ENCODE results near the gene NELL2.

Gene NELL2

GRCh38 chr12:44551631-44552030 lies 324.5 kb downstream of the NELL2 start:
- WGBS: 64% methylated on average over 2 of the region's 2 CpGs
- Histone ChIP-seq H2AFZ (ENCODE audit: low read depth, low read length) (no peak overlapping the region), H3K79me1 (replicated peaks; ENCODE audit: low read length, poor library complexity, severe bottlenecking) (no peaks in the 10 kb centered on the region), H3K27me3 (ENCODE audit: control insufficient read depth in 1 of 2, insufficient read depth in 1 of 2, low read length in 2 of 2) (no peaks in the 10 kb centered on the region), H3K14ac (ENCODE audit: low read length in 2 of 2) (no peak overlapping the region), H3K4me1 (ENCODE audit: control insufficient read depth, insufficient read depth, low read depth, low read length) (no peaks in the 10 kb centered on the region), H2BK15ac (ENCODE audit: low read depth, poor library complexity, severe bottlenecking) (no peak overlapping the region), H3K9ac (ENCODE audit: low read length) (no peak overlapping the region), H3K18ac (ENCODE audit: low read depth in 1 of 2, low read length in 2 of 2) (no peak overlapping the region), H2BK5ac (ENCODE audit: low read depth, low read length, poor library complexity, severe bottlenecking) (no peak overlapping the region), H3K4me3 (ENCODE audit: insufficient read depth in 1 of 2, low read depth in 1 of 2, low read length in 2 of 2) (no peak overlapping the region), H3K23ac (ENCODE audit: low read length in 2 of 2) (no peak overlapping the region), H3K9me3 (ENCODE audit: control insufficient read depth, low read length) (no peaks in the 10 kb centered on the region), H2BK120ac (ENCODE audit: low read depth, low read length) (no peak overlapping the region), H2BK12ac (ENCODE audit: low read length in 2 of 2) (no peak overlapping the region), H3K4ac (ENCODE audit: low read depth in 1 of 2, low read length in 2 of 2) (no peak overlapping the region), H3K27ac (ENCODE audit: low read length, poor library complexity, severe bottlenecking) (no peak overlapping the region), H4K8ac (ENCODE audit: low read length) (no peak overlapping the region), H3K4me2 (ENCODE audit: low read length, poor library complexity, severe bottlenecking) (no peak overlapping the region), H4K91ac (ENCODE audit: low read length) (no peak overlapping the region), H2AK5ac (ENCODE audit: low read length, severe bottlenecking) (no peak overlapping the region), H3K36me3 (ENCODE audit: control insufficient read depth in 1 of 2, insufficient read depth in 2 of 2, low read depth in 1 of 2, low read length in 2 of 2) (no peaks in the 10 kb centered on the region)
- DNase-seq: no peak

- H3K14ac ChIP-seq (ENCODE audit: low read length in 2 of 2): no peak overlapping the region
- H3K27ac ChIP-seq (ENCODE audit: low read length, poor library complexity, severe bottlenecking): no peak overlapping the region
- H4K8ac ChIP-seq (ENCODE audit: low read length): no peak overlapping the region
- H3K23ac ChIP-seq (ENCODE audit: low read length in 2 of 2): no peak overlapping the region
- H2BK120ac ChIP-seq (ENCODE audit: low read depth, low read length): no peak overlapping the region
- no peaks in the 10 kb centered on the region for H3K36me3 ChIP-seq (ENCODE audit: control insufficient read depth in 1 of 2, insufficient read depth in 2 of 2, low read depth in 1 of 2, low read length in 2 of 2)
- no peak overlapping the region for H3K18ac ChIP-seq (ENCODE audit: low read depth in 1 of 2, low read length in 2 of 2)
- no peak overlapping the region for H2BK5ac ChIP-seq (ENCODE audit: low read depth, low read length, poor library complexity, severe bottlenecking)
- no peak overlapping the region for H2BK12ac ChIP-seq (ENCODE audit: low read length in 2 of 2)
- WGBS: 91% methylated on average over 3 of the region's 5 CpGs
- no peak overlapping the region for H3K4ac ChIP-seq (ENCODE audit: low read depth in 1 of 2, low read length in 2 of 2)
- no peaks in the 10 kb centered on the region for H3K79me1 ChIP-seq (replicated peaks; ENCODE audit: low read length, poor library complexity, severe bottlenecking)
- H3K27me3 ChIP-seq (ENCODE audit: control insufficient read depth in 1 of 2, insufficient read depth in 1 of 2, low read length in 2 of 2): no peaks in the 10 kb centered on the region
- H2AK5ac ChIP-seq (ENCODE audit: low read length, severe bottlenecking): no peak overlapping the region
- no peak for DNase-seq
- H3K4me2 ChIP-seq (ENCODE audit: low read length, poor library complexity, severe bottlenecking): no peak overlapping the region
- no peak overlapping the region for H3K9ac ChIP-seq (ENCODE audit: low read length)
- H4K91ac ChIP-seq (ENCODE audit: low read length): no peak overlapping the region
- no peak overlapping the region for H3K4me3 ChIP-seq (ENCODE audit: insufficient read depth in 1 of 2, low read depth in 1 of 2, low read length in 2 of 2)
- no peak overlapping the region for H2BK15ac ChIP-seq (ENCODE audit: low read depth, poor library complexity, severe bottlenecking)
- no peaks in the 10 kb centered on the region for H3K9me3 ChIP-seq (ENCODE audit: control insufficient read depth, low read length)
- H2AFZ ChIP-seq (ENCODE audit: low read depth, low read length): no peak overlapping the region
- no peaks in the 10 kb centered on the region for H3K4me1 ChIP-seq (ENCODE audit: control insufficient read depth, insufficient read depth, low read depth, low read length)
Measured at GRCh38 chr12:44550377-44550776, 325.7 kb downstream of the NELL2 start.

- Histone ChIP-seq H4K91ac (ENCODE audit: low read length) (no peak overlapping the region), H3K79me1 (replicated peaks; ENCODE audit: low read length, poor library complexity, severe bottlenecking) (no peaks in the 10 kb centered on the region), H4K8ac (ENCODE audit: low read length) (no peak overlapping the region), H3K9me3 (ENCODE audit: control insufficient read depth, low read length) (no peaks in the 10 kb centered on the region), H2BK5ac (ENCODE audit: low read depth, low read length, poor library complexity, severe bottlenecking) (no peak overlapping the region), H2AK5ac (ENCODE audit: low read length, severe bottlenecking) (no peak overlapping the region), H3K18ac (ENCODE audit: low read depth in 1 of 2, low read length in 2 of 2) (no peak overlapping the region), H3K36me3 (ENCODE audit: control insufficient read depth in 1 of 2, insufficient read depth in 2 of 2, low read depth in 1 of 2, low read length in 2 of 2) (no peaks in the 10 kb centered on the region), H3K27ac (ENCODE audit: low read length, poor library complexity, severe bottlenecking) (no peak overlapping the region), H3K27me3 (ENCODE audit: control insufficient read depth in 1 of 2, insufficient read depth in 1 of 2, low read length in 2 of 2) (no peaks in the 10 kb centered on the region), H2AFZ (ENCODE audit: low read depth, low read length) (no peak overlapping the region), H3K4me1 (ENCODE audit: control insufficient read depth, insufficient read depth, low read depth, low read length) (no peaks in the 10 kb centered on the region), H2BK120ac (ENCODE audit: low read depth, low read length) (no peak overlapping the region), H3K14ac (ENCODE audit: low read length in 2 of 2) (no peak overlapping the region), H3K4me3 (ENCODE audit: insufficient read depth in 1 of 2, low read depth in 1 of 2, low read length in 2 of 2) (no peak overlapping the region), H3K4me2 (ENCODE audit: low read length, poor library complexity, severe bottlenecking) (no peak overlapping the region), H3K23ac (ENCODE audit: low read length in 2 of 2) (no peak overlapping the region), H2BK15ac (ENCODE audit: low read depth, poor library complexity, severe bottlenecking) (no peak overlapping the region), H3K9ac (ENCODE audit: low read length) (no peak overlapping the region), H2BK12ac (ENCODE audit: low read length in 2 of 2) (no peak overlapping the region), H3K4ac (ENCODE audit: low read depth in 1 of 2, low read length in 2 of 2) (no peak overlapping the region)
- DNase-seq: no peak
- 89% methylated on average over 1 of the region's 1 CpG for WGBS
Measured at GRCh38 chr12:44546060-44546459, 330.1 kb downstream of the NELL2 start.

- H3K27ac ChIP-seq (ENCODE audit: low read length, poor library complexity, severe bottlenecking): no peak overlapping the region
- DNase-seq: no peak
- no peaks in the 10 kb centered on the region for H3K36me3 ChIP-seq (ENCODE audit: control insufficient read depth in 1 of 2, insufficient read depth in 2 of 2, low read depth in 1 of 2, low read length in 2 of 2)
- no peak overlapping the region for H3K4me2 ChIP-seq (ENCODE audit: low read length, poor library complexity, severe bottlenecking)
- H3K4me1 ChIP-seq (ENCODE audit: control insufficient read depth, insufficient read depth, low read depth, low read length): no peaks in the 10 kb centered on the region
- H2BK12ac ChIP-seq (ENCODE audit: low read length in 2 of 2): no peak overlapping the region
- no peak overlapping the region for H3K4ac ChIP-seq (ENCODE audit: low read depth in 1 of 2, low read length in 2 of 2)
- H2BK15ac ChIP-seq (ENCODE audit: low read depth, poor library complexity, severe bottlenecking): no peak overlapping the region
- no peak overlapping the region for H3K9ac ChIP-seq (ENCODE audit: low read length)
- no peaks in the 10 kb centered on the region for H3K79me1 ChIP-seq (replicated peaks; ENCODE audit: low read length, poor library complexity, severe bottlenecking)
- no peak overlapping the region for H2BK5ac ChIP-seq (ENCODE audit: low read depth, low read length, poor library complexity, severe bottlenecking)
- 86% methylated on average over 2 of the region's 3 CpGs for WGBS
- no peaks in the 10 kb centered on the region for H3K9me3 ChIP-seq (ENCODE audit: control insufficient read depth, low read length)
- H3K27me3 ChIP-seq (ENCODE audit: control insufficient read depth in 1 of 2, insufficient read depth in 1 of 2, low read length in 2 of 2): no peaks in the 10 kb centered on the region
- no peak overlapping the region for H3K18ac ChIP-seq (ENCODE audit: low read depth in 1 of 2, low read length in 2 of 2)
- H4K8ac ChIP-seq (ENCODE audit: low read length): no peak overlapping the region
- H2AFZ ChIP-seq (ENCODE audit: low read depth, low read length): no peak overlapping the region
- no peak overlapping the region for H3K23ac ChIP-seq (ENCODE audit: low read length in 2 of 2)
- no peak overlapping the region for H4K91ac ChIP-seq (ENCODE audit: low read length)
- no peak overlapping the region for H2AK5ac ChIP-seq (ENCODE audit: low read length, severe bottlenecking)
- no peak overlapping the region for H3K4me3 ChIP-seq (ENCODE audit: insufficient read depth in 1 of 2, low read depth in 1 of 2, low read length in 2 of 2)
- no peak overlapping the region for H3K14ac ChIP-seq (ENCODE audit: low read length in 2 of 2)
- no peak overlapping the region for H2BK120ac ChIP-seq (ENCODE audit: low read depth, low read length)
Measured at GRCh38 chr12:44544018-44544417, 332.1 kb downstream of the NELL2 start.

Data from mesenchymal stem cell (in vitro differentiated cells and primary cell).